Measurements from ENCODE around the gene CEP83.
"Not testable (repeated sequence)": the region's sequence is repeated elsewhere in the genome, so short reads cannot be mapped to it uniquely, and the experiment has no call there.

Gene CEP83

GRCh38 chr12:94434171-94434570, 25.5 kb downstream of the CEP83 start:
- TF ChIP-seq CTCF (IDR thresholded peaks at IDR 0.05; ENCODE audit: low read depth, low read length, missing control alignments), result no peak
- no peak for DNase-seq (ENCODE audit: low read depth)
- no peak overlapping the region for H3K4me3 ChIP-seq (ENCODE audit: low read depth, low read length)

- no peak for TF ChIP-seq CTCF (IDR thresholded peaks at IDR 0.05; ENCODE audit: low read depth, low read length, missing control alignments)
- H3K4me3 ChIP-seq (ENCODE audit: low read depth, low read length), result no peak overlapping the region
- DNase-seq (ENCODE audit: low read depth), result no peak
Observed at GRCh38 chr12:94433744-94434143, 25.9 kb downstream of the CEP83 start.

- no peak overlapping the region for H3K4me3 ChIP-seq (ENCODE audit: low read depth, low read length)
- DNase-seq (ENCODE audit: low read depth), result no peak
- TF ChIP-seq CTCF (IDR thresholded peaks at IDR 0.05; ENCODE audit: low read depth, low read length, missing control alignments), result no peak
Observed at GRCh38 chr12:94430304-94430703, 29.4 kb downstream of the CEP83 start.

GRCh38 chr12:94429633-94430032, 30.0 kb downstream of the CEP83 start:
- H3K4me3 ChIP-seq (ENCODE audit: low read depth, low read length), result no peak overlapping the region
- peak; percentile 18 for DNase-seq (ENCODE audit: low read depth)
- TF ChIP-seq CTCF (IDR thresholded peaks at IDR 0.05; ENCODE audit: low read depth, low read length, missing control alignments), result peak; percentile 22

GRCh38 chr12:94429191-94429590, 30.5 kb downstream of the CEP83 start:
- no peak for TF ChIP-seq CTCF (IDR thresholded peaks at IDR 0.05; ENCODE audit: low read depth, low read length, missing control alignments)
- H3K4me3 ChIP-seq (ENCODE audit: low read depth, low read length), result no peak overlapping the region
- no peak for DNase-seq (ENCODE audit: low read depth)

GRCh38 chr12:94427501-94428381, 31.9 kb downstream of the CEP83 start:
- DNase-seq (ENCODE audit: low read depth), result no peak
- TF ChIP-seq CTCF (IDR thresholded peaks at IDR 0.05; ENCODE audit: low read depth, low read length, missing control alignments), result no peak

GRCh38 chr12:94426049-94426448, 33.6 kb downstream of the CEP83 start:
- no peak for TF ChIP-seq CTCF (IDR thresholded peaks at IDR 0.05; ENCODE audit: low read depth, low read length, missing control alignments)
- no peak for DNase-seq (ENCODE audit: low read depth)
- H3K4me3 ChIP-seq (ENCODE audit: low read depth, low read length), result no peak overlapping the region

More at GRCh38 chr12:94427501-94428381, 31.9 kb downstream of the CEP83 start:
- H3K4me3 ChIP-seq (ENCODE audit: low read depth, low read length), result no peak overlapping the region

GRCh38 chr12:94424830-94425229, 34.8 kb downstream of the CEP83 start:
- not testable (repeated sequence) for H3K4me3 ChIP-seq (ENCODE audit: low read depth, low read length); DNase-seq (ENCODE audit: low read depth)
